GM18907 (cell line): ENCODE data around the gene MEGF8.
A peak's percentile ranks its signal among the peaks of the same experiment; 100 is the strongest.

Experiments used
- ATAC-seq: cut with Tn5 transposase; IDR thresholded peaks from one replicate; pipeline ENCODE4 v1.9.1; 2021; ENCODE audit warnings: mild to moderate bottlenecking, moderate library complexity; ENCODE audit not compliant: unreplicated experiment

Gene MEGF8

GRCh38 chr19:42306646-42307045, 18.8 kb upstream of the MEGF8 start:
- no peak for ATAC-seq

GRCh38 chr19:42309686-42310085, 15.7 kb upstream of the MEGF8 start:
- no peak for ATAC-seq

- ATAC-seq = no peak
These were observed 13.8 kb upstream of the MEGF8 start for GRCh38 chr19:42311657-42312056.

GRCh38 chr19:42312370-42312769, 13.1 kb upstream of the MEGF8 start:
- no peak for ATAC-seq

DNA sequence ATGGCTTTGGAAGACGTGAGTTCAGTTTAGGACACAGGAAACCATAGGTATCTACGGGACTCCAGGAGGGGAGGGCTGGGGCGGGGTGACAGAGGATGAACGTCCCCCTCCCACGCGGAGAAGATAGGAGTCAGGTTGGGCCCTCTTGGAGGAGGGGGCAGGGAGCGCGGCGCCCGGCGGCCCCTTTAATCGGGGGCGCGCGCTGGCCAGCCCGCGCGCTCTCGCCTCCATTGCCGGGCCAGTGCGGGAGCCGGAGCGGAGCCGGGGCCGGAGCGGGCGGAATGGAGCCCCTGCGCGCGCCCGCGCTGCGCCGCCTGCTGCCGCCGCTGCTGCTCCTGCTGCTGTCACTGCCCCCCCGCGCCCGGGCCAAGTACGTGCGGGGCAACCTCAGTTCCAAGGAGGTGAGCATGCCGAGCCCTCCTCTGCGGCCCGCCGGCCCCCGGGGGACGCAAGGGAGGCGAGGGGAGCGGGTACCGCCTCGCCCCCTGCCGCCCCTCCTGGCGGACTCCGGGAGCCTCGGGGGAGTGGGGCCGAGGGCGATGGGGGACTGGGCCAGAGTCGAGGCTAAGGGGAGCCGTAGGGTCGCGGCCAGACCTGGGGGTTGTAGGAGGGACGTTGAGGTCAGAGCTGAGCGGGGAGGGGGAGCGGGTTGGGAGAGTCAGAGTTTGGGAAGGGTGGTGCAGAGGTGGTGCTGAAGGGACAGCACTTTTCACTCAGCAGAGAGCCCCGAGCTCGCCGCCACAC, 12.2 kb upstream of the MEGF8 start, which contains the start of gene TMEM145:
Gene TMEM145, plus strand, starts transcription at position 214 of the 744 bp plus-strand sequence. Its CDS starts 68 bp downstream, at position 282.
- ATAC-seq = no peak

DNA sequence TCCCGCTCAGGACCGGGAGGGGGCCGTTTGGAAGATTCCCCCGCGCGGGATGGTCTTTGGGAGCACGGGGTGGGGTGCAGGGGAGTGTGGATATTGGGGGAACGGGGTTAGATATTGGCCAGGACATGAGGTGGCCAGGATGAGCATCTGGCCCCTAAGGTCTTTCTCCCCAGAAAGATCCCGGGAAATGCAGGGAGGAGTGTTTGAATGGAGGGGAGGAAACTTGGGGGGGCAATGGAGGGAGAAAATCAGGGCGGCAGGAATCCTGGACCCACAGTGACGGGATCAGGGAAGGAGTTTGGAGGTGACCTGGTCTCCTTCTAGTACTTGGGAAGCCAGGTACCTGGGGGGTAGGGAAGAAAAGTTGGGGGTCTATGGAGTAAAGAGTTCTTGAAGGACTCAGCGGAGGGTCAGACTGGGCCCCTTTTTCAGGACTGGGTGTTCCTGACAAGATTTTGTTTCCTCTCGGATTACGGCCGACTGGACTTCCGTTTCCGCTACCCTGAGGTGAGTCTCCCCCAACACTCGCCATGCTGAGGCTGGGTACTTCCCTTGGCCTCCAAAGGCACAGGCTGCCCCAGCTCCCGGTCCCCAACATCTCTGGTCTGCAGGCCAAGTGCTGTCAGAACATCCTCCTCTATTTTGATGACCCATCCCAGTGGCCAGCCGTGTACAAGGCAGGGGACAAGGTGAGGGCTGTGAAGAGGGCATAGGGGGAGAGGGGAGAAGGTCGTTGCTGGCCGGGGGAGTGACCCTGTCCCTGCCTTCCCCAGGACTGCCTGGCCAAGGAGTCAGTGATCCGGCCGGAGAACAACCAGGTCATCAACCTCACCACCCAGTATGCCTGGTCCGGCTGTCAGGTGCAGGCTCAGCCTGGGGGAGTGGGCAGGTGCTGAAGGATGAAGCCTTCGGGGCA, 11.3 kb upstream of the MEGF8 start:
- no peak for ATAC-seq

DNA sequence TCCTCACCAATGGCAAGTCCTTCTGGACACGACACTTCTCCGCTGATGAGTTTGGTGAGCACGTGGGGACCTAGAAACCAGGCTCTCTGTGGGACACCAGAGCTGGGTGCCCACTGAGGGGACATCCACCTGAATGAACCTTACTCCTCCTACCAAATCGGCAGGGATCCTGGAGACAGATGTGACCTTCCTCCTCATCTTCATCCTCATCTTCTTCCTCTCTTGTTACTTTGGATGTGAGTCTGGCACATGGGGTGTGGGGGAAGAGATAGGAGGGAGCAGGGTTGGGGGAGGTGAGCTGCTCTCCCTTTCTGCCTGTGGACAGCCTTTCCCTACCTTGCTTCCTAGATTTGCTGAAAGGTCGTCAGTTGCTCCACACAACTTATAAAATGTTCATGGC, 10.4 kb upstream of the MEGF8 start:
- ATAC-seq = no peak

DNA sequence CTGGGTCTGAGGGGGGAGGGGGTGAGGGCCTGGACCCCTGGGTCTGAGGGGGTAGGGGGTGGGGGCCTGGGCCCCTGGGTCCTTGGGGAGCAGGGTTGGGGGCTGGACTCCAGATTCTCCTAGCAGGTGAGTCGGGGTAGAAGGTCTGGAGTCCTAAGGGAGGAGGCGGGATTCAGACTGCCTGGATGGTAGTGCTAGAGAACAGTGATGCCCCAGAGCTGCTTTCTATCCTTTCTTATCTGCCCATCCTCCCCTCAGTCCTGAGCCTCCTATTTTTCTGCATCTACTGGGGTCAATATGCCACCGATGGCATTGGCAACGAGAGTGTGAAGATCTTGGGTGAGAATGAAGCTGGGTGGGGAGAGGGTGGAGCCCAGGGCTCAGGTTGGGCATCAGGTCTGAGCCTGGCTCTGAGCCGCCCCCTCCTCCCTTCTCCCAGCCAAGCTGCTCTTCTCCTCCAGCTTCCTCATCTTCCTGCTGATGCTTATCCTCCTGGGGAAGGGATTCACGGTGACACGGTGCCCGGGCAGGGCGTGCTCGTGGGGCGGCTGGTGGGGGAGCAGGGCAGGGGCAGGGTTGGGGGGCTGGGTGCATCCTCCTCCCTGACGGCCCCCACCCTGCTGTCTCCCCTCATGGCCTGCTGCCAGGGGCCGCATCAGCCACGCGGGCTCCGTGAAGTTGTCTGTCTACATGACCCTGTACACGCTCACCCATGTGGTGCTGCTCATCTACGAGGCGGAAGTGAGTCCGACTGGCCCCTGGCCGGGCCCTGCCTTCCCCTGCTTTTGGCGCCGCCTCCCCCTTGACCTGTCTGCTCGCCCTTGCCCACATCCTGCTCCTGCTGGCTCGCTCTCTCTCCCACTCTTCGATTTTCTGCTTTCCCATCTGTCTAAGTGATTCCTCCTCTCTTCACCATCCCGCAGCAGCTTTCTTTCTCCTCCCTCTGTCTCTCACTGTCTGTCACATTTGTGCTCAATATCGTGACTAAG, 8.9 kb upstream of the MEGF8 start:
- ATAC-seq = no peak

GRCh38 chr19:42317535-42317934, 7.9 kb upstream of the MEGF8 start:
- no peak for ATAC-seq

- ATAC-seq = no peak
These were observed 3.1 kb upstream of the MEGF8 start for GRCh38 chr19:42322305-42322704.

GRCh38 chr19:42323473-42323851, 2.0 kb upstream of the MEGF8 start:
- no peak for ATAC-seq

DNA sequence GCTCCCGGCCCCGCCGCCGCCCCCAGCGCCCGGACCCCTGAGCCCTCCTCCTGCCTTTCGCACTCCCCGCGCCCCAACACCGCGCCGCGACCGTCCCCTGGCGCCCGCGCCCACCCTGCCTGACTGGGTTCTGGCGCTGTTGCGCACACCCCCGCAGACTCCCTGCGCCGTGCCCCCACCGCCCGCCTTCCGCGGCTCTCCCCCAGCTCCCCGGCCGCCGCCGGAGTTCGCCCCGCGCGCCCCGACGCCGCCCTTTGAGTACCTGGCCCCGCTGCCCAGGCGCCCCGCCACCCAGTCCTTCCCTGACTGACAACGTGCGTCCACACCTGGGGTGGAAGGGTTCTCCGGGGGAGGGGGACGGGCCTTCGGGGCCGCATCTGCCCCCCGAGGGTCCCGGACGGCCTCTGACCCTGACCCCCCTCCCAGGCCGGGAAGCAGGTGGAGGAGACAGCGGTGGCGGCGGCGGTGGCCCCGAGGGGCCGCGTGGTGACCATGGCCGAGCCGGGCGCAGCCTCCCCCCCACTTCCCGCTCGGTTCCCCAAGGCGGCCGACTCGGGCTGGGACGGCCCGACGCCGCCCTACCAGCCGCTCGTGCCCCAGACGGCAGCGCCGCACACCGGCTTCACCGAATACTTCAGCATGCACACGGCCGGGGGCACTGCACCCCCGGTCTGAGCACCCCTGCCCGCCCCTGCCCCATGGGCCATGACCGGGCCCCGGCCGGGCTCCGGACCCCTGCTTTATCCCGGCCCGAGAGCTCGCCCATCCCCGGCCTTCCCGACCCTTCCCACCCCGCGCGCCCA, 1.4 kb upstream of the MEGF8 start:
- ATAC-seq = no peak

DNA sequence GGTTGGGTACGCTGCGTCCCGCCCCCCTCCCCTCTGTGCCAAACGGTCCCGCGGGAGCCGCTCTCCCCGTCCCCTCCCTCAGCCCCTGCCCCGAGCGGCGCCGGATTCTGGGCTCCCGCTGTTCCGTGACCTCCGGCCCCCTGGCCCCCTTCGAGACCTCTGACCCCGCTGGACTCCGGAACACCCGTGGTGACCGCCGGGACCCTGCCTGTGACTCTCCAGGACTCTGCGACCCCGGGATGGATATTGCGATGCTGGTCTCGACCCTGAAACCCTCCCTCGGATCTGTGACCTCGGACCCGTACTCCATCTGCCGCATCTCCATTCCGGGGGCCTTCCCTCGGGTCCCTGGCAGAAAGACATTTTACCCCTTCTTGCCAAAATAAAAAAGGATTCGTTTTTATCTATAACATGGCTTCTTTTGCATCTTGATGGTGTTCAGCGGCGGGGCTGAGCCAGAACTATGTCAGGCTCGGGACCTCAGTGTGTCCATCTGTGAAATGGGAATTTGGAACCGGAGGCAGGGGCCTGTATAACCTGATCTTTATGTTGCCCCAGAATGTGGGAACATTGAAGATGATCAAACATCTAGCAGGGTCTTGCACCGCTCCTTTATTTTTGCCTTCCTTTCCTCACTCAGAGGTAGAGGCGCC, 654 bp upstream of the MEGF8 start:
- no peak for ATAC-seq

DNA sequence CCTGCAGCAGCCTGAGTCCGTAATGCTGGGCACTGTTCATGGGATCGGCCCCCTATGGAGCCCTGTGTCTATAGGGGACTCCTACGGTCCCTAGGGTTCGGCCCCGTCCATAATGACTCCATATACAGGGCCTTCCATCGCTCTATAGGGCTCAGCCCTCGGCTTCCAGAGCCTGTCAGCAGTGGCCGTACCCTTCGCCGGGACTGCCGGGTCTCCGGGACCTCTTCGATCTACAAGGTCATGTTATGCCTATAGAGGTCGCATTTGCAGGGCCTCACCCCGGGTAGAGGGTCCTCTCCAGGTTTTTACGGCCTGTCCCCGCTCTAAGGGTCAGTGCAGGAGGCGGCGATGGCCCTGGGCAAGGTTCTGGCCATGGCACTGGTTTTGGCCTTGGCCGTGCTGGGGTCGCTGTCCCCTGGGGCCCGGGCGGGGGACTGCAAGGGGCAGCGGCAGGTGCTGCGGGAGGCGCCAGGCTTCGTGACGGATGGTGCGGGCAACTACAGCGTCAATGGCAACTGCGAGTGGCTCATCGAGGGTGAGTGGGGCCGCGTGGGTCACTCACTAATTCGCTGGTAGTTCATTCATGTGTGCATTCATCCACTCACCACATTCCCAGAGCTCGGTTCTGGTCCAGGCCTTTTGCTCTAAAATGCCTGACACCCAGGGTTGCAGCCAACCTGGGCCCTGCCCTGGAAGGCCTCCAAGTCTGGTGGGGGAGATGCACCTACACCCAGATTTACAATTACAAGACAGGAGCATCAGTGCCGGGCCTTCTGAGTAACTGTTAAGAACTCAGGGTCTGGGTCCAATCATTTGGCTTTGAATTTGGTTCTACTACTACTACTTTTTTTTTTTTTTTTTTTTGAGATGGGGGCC, 699 bp downstream of the MEGF8 start:
- ATAC-seq = peak; percentile 12

DNA sequence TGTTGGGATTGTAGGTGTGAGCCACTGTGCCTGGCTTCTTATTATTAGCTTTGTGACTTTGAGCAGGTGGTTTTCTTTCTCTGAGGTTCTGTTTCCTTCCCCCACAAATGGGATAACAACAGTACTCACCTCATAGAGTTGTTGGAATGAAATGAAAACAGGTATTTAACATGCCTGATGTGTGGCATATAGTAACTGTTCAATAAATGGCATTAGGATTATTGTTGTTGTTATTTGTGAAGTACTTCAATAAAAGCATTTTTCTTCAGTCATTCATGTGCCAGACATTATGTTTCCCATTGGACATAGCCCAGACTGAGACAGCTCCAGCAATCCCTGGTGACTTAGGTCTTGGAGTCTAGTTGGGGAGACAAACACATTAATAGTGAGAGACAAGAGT, 1.5 kb downstream of the MEGF8 start:
- ATAC-seq = no peak

DNA sequence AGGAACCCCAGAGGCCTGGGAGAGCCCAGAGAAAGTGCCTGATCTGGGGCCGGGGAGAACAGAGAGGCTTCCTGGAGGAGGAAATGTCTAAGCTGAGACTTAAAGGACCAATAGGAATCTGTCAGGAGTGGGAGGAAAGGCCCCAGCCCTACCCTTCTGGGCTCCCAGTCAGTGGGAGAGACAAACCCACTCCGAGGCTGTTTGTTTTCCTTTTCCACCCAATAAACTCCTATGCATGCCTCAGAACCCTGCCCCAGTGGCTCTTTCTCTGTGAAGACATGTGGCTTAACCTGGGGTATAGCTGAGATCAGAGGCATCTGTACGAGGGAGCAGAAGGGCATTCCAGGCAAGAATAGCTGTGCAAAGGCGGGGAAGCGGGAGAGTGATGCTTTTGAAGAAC, 1.9 kb downstream of the MEGF8 start:
- ATAC-seq = no peak

DNA sequence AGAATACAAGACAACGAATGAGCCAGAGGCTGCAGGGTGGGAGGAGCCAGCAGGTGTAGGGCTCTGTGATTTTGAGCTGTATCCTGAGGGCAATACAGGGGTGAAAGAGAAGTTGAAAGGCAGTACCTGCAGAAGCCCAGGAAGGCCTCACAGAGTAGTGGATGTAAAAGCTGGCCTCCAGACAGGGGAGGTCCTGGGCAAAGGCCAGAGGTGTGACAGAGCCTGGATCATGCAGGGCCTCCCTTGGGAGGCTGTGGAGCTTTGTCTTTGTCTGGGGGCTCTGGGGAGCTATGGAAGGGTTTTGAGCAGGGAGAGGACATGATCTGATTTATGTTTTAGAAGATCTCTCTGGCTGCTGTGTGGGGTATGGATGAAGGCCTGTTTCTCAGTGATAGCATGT, 2.7 kb downstream of the MEGF8 start:
- no peak for ATAC-seq

DNA sequence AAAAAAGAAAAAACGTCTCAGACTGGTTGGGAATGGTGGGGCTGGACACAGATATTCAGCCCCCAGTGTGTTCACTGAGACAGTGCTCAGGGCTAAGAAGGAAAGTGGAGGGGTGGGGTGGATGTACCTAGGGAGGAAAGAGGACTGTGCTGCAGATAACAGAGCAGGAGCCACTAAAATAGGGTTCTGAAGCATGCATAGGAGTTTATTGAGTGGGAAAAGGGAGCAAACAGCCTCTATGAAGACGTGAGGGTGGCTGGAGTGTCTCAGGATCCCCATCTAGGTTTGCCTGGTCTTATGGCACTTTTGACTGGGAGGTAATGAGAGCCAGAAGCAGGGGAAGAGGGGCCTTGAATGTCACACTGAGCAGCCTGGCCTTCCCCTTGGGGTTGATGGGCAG, 3.4 kb downstream of the MEGF8 start:
- no peak for ATAC-seq
